Adrenal gland (tissue), 19 donors: ENCODE measurements around the gene KDF1. TPM values are rescaled to one million over a fixed set of nuclear protein-coding genes. Genes with fewer than 3 reads are reported as not detected.
A peak's percentile ranks its signal among the peaks of the same experiment; 100 is the strongest.

ENCODE experiments used
- DNase-seq, 7 donors: peaks; one replicate each; pipeline ENCODE4 v3.0.0-alpha.2; 2019 to 2020
- H3K27ac ChIP-seq, 5 donors: fragments of 200-600 bp; sonication (generic) in 4 of 5; 1 replicate in 3 of 5; 2 replicates in 2 of 5; pipeline versions ENCODE4 v1.5.1 to v1.8.0; 2016 to 2020; ENCODE audit warnings: mild to moderate bottlenecking in 1 of 5
- H3K27me3 ChIP-seq: fragments of 200-600 bp; 2 replicates; pipeline ENCODE4 v1.8.0; 2021
- H3K36me3 ChIP-seq, 2 donors: fragments of 200-600 bp; replicated peaks in 1 of 2; 1 replicate in 1 of 2; 2 replicates in 1 of 2; pipeline versions ENCODE4 v1.5.1 to v1.8.0; 2018 to 2022
- H3K4me1 ChIP-seq, 2 donors: fragments of 200-600 bp; replicated peaks in 1 of 2; 1 replicate in 1 of 2; 2 replicates in 1 of 2; pipeline versions ENCODE4 v1.5.1 to v1.8.0; 2018 to 2021
- H3K4me3 ChIP-seq, 4 donors: fragments of 200-600 bp; sonication (generic) in 3 of 4; one replicate each; pipeline ENCODE4 v1.5.1; 2016 to 2018
- H3K9me3 ChIP-seq, 3 donors: fragments of 200-600 bp; sonication (generic) in 1 of 3; replicated peaks in 1 of 3; 1 replicate in 2 of 3; 2 replicates in 1 of 3; pipeline versions ENCODE4 v1.5.1 to v1.8.0; 2016 to 2021
- CTCF ChIP-seq, 6 experiments: fragments of 450-650 bp in 4 of 6; fragments of 200-600 bp in 2 of 6; sonication (generic) in 1 of 6; IDR thresholded peaks; 1 replicate in 5 of 6; 2 replicates in 1 of 6; pipeline versions ENCODE4 v1.5.1 to v1.8.0; 2016 to 2021; ENCODE audit warnings: antibody characterized with exemption in 6 of 6, mild to moderate bottlenecking in 2 of 6, moderate library complexity in 1 of 6
- POLR2A ChIP-seq, 2 donors: fragments of 450-650 bp; IDR thresholded peaks; one replicate each; pipeline ENCODE4 v1.6.1; 2017; ENCODE audit warnings: antibody characterized with exemption in 2 of 2, mild to moderate bottlenecking in 2 of 2, moderate library complexity in 1 of 2
- WGBS, 4 donors: extraction: QIAGEN DNeasy Blood & Tissue Kit in 2 of 4; methylation state at CpG; one replicate each; pipeline versions ENCODE4 v1.1.5 to v1.1.7; 2013 to 2017; 5-methylcytosine and 5-hydroxymethylcytosine counted together
- intact Hi-C, 2 donors: fragments of 100-400 bp; cut with DNase I; formaldehyde crosslinking; loops; one replicate each; pipeline versions ENCODE4 v1.14.1 to v1.15.0; 2022 to 2023
- long read RNA-seq, 10 donors: library from polyadenylated mRNA in 3 of 10; unstranded in 2 of 10; stranded (forward) in 1 of 10; transcript quantifications; one replicate each; pipeline ENCODE4 v2.0.0 and lab custom pipeline, GENCODE V29; 2021 to 2026
- polyA plus RNA-seq, 3 donors: library from polyadenylated mRNA; stranded (reverse); fragments of 200-250 nt in 2 of 3; fragments of 350-450 nt in 1 of 3; fragmentation: Illumina TruSeq in 1 of 3; extraction: RNeasy Lipid Tissue Mini Kit (QIAGEN cat#74804) in 1 of 3; gene quantifications; one replicate each; pipeline ENCODE4 v1.2.3, GENCODE V29; 2013 to 2014
- total RNA-seq, 9 donors: library from RNA; depleted of rRNA in 4 of 9; stranded (reverse); fragments of >200 nt in 4 of 9; fragments of 120-200 nt in 1 of 9; fragmentation: NEBNext Ultra II Directional in 1 of 9; extraction: Animal tissue kit (Norgen Biotek cat#: 25700) in 1 of 9; gene quantifications; one replicate each; pipeline versions ENCODE4 v1.1.0 to v1.2.4, GENCODE V29; 2013 to 2023
- donor health status: healthy with polysubstance abuse.
- donor health status: Bipolar disorder and iron deficiency.
- donor health status: DM: yes; HTN: yes; CAD: no.
- donor health status: DM: no; HTN: no; CAD: no.
- donor health status: DM: no; HTN: no; CAD: no.
- donor health status: DM: yes; HTN: yes; CAD: no.

The KDF1 gene
- total RNA-seq (1 to 10 TPM in 7 of 9 donors, under 1 TPM in 2; 0.53 to 4.0 (median 1.4) TPM), polyA plus RNA-seq (under 1 TPM; 0.15 to 0.56 (median 0.54) TPM)
- long read RNA-seq, donor 1: 0 reads
- long read RNA-seq, donor 2: 0 reads
- long read RNA-seq, donor 3: 0 reads
- long read RNA-seq, donor 4, partial matches to known transcripts: 0 of 3 reads
- long read RNA-seq, donor 4, other reads (novel, unspliced or antisense): 3 of 3 reads
- long read RNA-seq, donor 5, partial matches to known transcripts: 1 of 10 reads
- long read RNA-seq, donor 5, other reads (novel, unspliced or antisense): 8 of 10 reads
- long read RNA-seq, donor 6: 0 reads
- long read RNA-seq, donor 7: 0 reads
- long read RNA-seq, donor 8: 0 reads
- long read RNA-seq, donor 9: 0 reads
- long read RNA-seq, donor 10: 0 reads

DNA sequence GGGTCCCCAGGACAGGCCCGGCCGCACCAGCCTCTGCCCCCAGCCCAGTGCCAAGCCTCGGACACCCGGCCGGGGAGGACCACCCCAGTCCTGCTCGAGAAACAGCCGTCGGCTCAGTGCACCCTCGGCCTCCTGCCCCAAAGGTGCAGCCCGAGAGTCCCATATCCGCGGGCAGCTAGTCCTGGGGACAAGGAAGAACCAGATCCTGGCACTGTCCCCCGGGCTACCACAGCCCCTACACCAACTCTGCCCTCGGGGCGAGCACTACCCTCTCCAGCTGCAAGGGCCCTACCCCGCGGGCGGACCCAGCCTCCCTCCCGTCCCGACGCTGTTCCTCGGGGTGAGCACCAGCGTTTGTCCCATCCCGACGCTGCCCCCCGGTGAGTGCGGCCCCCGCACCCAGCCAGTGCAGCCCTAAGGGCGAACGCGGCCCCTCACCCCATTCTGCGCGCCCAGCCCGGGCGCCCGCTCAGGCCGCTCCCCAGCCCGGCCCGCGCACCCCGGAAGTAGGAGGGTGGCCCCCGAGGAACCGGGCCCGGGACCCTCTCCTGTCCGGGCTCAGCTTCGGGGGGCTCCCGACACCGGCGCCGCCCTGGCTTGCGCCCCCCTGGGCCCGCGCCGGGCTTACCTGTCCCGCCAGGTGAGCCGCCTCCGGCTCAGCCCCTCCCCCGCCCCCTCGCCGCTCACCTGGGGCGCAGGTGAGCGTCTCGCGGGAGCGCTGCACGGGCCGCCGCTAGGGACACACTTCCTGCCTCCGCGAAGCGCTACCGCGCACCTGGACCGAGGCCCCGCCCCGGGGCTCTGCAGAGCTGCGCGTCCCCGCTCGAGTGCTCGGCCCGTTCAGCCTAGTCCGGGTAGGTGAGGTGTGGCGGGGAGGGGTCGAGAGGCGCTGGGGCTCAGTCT, at the start of gene KDF1:
Gene KDF1 (minus strand): TSS at position 747 of the 903 bp plus-strand sequence. CDS start 8,088 bp downstream, outside the sequence.
- no peaks in the 10 kb centered on the region for H3K9me3 ChIP-seq
- peak within 1 kb of the TSS in 2 of 4 donors; percentile 40 to 60 for H3K4me3 ChIP-seq
- no peak for DNase-seq
- WGBS, 4 donors: 0 to 14% (median 1%) methylated on average over 5 to 86 of the region's 86 CpGs
- peaks cover 10 to 12% of the 10 kb centered on the region in 2 donors for H3K4me1 ChIP-seq
- no peaks in the 10 kb centered on the region for H3K36me3 ChIP-seq
- intact Hi-C loops: no loop called here
- TF ChIP-seq POLR2A (IDR thresholded peaks at IDR 0.05) (no peak), CTCF (IDR thresholded peaks at IDR 0.05) (peak in 3 of 6 experiments; percentile 8 to 17 (median 16))
- no peak within 1 kb of the TSS for H3K27ac ChIP-seq
- peaks cover 10% of the 10 kb centered on the region for H3K27me3 ChIP-seq

DNA sequence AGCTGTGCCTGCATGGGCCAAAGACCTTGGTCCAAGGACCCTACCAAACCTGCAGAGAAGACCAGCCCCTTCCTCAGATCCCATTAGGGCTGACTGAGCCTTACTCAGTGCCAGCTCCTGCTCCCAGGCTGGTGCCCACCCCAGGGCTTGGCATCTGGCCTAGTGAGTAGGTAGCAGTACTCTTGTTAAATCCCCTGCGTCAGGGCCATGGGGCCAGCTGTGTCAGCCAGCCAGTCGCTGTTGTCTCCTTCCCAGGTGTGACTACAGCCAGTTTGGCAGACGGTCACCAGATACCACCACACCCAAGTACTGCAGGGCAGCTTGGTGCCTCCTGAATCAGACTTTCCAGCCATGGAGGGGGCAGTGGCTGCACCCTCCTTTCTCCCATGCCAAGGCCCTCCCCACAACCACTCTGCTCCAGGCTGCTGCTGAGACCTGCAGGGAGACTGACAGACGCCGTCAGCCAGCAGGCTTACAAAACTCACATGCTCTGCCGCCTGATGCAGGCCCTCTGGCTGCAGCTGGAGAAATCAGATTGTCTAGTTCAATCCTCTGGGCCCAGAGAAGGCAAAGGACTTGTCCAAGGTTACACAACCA, 49.4 kb upstream of the KDF1 start:
- TF ChIP-seq CTCF (IDR thresholded peaks at IDR 0.05) (no peak), POLR2A (IDR thresholded peaks at IDR 0.05) (no peak)
- peaks cover 3 to 6% of the 10 kb centered on the region in 2 donors for H3K4me1 ChIP-seq
- WGBS, 4 donors: 74 to 91% (median 88%) methylated on average over 4 to 6 of the region's 6 CpGs
- no peaks in the 10 kb centered on the region for H3K9me3 ChIP-seq
- no peaks in the 10 kb centered on the region for H3K36me3 ChIP-seq
- no peak overlapping the region for H3K27ac ChIP-seq
- intact Hi-C loops: no loop called here
- H3K4me3 ChIP-seq: no peak overlapping the region
- no peak for DNase-seq
- no peaks in the 10 kb centered on the region for H3K27me3 ChIP-seq

GRCh38 chr1:27007909-27008582, 47.8 kb upstream of the KDF1 start:
- Histone ChIP-seq H3K36me3 (no peaks in the 10 kb centered on the region), H3K9me3 (no peaks in the 10 kb centered on the region), H3K4me3 (no peak overlapping the region), H3K27me3 (no peaks in the 10 kb centered on the region), H3K27ac (no peak overlapping the region), H3K4me1 (peaks cover 3 to 6% of the 10 kb centered on the region in 2 donors)
- no peak for DNase-seq
- TF ChIP-seq CTCF (IDR thresholded peaks at IDR 0.05) (no peak), POLR2A (IDR thresholded peaks at IDR 0.05) (no peak)
- WGBS, 4 donors: 73 to 83% (median 80%) methylated on average over 7 to 9 of the region's 9 CpGs
- intact Hi-C loops: no loop called here
